ENCODE data around the gene SCAMP2. TPM values are rescaled to one million over a fixed set of nuclear protein-coding genes. Genes with fewer than 3 reads are reported as not detected.

Gene SCAMP2
- total and polyA plus RNA-seq, 2 of the 13 experiments (the other 11 are each of a cell fraction or from before 2014, with no cell fraction given): 34.8 to 121 TPM

- H3K27ac ChIP-seq (ENCODE audit: extremely low read length, insufficient read depth, low read length): no peak overlapping the region
Observed at GRCh38 chr15:74865316-74865715, 7.8 kb downstream of the SCAMP2 start.

More at GRCh38 chr15:74865316-74865715, 7.8 kb downstream of the SCAMP2 start:
- 97% methylated on average over 2 of the region's 2 CpGs for WGBS (ENCODE audit: low lambda C conversion rate)
- Histone ChIP-seq H3K4me2 (ENCODE audit: low read depth, low read length) (no peak overlapping the region), H3K27me3 (ENCODE audit: control insufficient read depth in 1 of 2, insufficient read depth in 2 of 2, low read length in 2 of 2) (no peaks in the 10 kb centered on the region), H3K9ac (ENCODE audit: insufficient read depth, low read depth, low read length) (no peak overlapping the region), H3K4me3 (replicated peaks in 1 of 3; ENCODE audit: insufficient read depth in 1 of 3, low read depth in 2 of 3, low read length in 3 of 3) (no peak overlapping the region), H2AFZ (ENCODE audit: low read length) (no peak overlapping the region), H4K20me1 (ENCODE audit: insufficient read depth, low read length) (peaks cover 12% of the 10 kb centered on the region), H3K79me2 (ENCODE audit: insufficient read depth, low read length) (peaks cover 53% of the 10 kb centered on the region), H3K9me3 (ENCODE audit: low read length) (no peaks in the 10 kb centered on the region), H3K4me1 (ENCODE audit: insufficient read depth, low read length) (peaks cover 60% of the 10 kb centered on the region), H3K36me3 (replicated peaks in 1 of 2; ENCODE audit: control insufficient read depth in 1 of 2, insufficient read depth in 2 of 2, low read length in 2 of 2) (peaks cover 0 to 4% of the 10 kb centered on the region in 2 experiments)
- in situ Hi-C loops (cut with HindIII; ENCODE audit: extremely low pct_ligation_motif_present, low pct_unique_long_range_greater_than_20kb): no loop called here
- DNase-seq (ENCODE audit: low spot score): no peak
- POLR2A ChIA-PET: interaction anchor here (0.6 kb wide), 1 partner anchor 70 kb away, joined by 4 read pairs; no protein-coding TSS in a partner anchor
- intact Hi-C loops (cut with micrococcal nuclease; ENCODE audit: unreplicated experiment): no loop called here
- CTCF ChIA-PET (ENCODE audit: low intra/inter-chr PET ratio, low total read pairs): no interaction called here
- TF ChIP-seq ZNF362 (CRISPR knock-in tag; IDR thresholded peaks at IDR 0.05; ENCODE audit: borderline replicate concordance) (no peak), FOXC1 (CRISPR knock-in tag; IDR thresholded peaks at IDR 0.05; ENCODE audit: borderline replicate concordance) (no peak), DBP (CRISPR knock-in tag; IDR thresholded peaks at IDR 0.05; ENCODE audit: not compliant biosample characterization) (no peak), TEF (CRISPR knock-in tag; IDR thresholded peaks at IDR 0.05) (no peak), TOPORS (CRISPR knock-in tag; IDR thresholded peaks at IDR 0.05) (no peak), TMF1 (CRISPR knock-in tag; IDR thresholded peaks at IDR 0.05; ENCODE audit: low read depth) (no peak), ZNF660 (CRISPR knock-in tag; IDR thresholded peaks at IDR 0.05; ENCODE audit: borderline replicate concordance, low read depth) (no peak), ZSCAN22 (CRISPR knock-in tag; IDR thresholded peaks at IDR 0.05) (no peak), NFE2 (CRISPR knock-in tag; IDR thresholded peaks at IDR 0.05) (no peak), CHD2 (IDR thresholded peaks at IDR 0.05; ENCODE audit: low read depth, low read length) (no peak), THAP9 (CRISPR knock-in tag; IDR thresholded peaks at IDR 0.05; ENCODE audit: borderline replicate concordance) (no peak)
- no peak for FAIRE-seq
- no TSS peak for BruUV-seq (replicated peaks)
- no peak for ATAC-seq

Measured in HepG2 (cell line).